ENCODE data around the gene SHLD1. TPM values are rescaled to one million over a fixed set of nuclear protein-coding genes. Genes with fewer than 3 reads are reported as not detected.

The SHLD1 gene
- total and polyA plus RNA-seq, 2 donors, result 11.2 to 16.4 TPM

DNA sequence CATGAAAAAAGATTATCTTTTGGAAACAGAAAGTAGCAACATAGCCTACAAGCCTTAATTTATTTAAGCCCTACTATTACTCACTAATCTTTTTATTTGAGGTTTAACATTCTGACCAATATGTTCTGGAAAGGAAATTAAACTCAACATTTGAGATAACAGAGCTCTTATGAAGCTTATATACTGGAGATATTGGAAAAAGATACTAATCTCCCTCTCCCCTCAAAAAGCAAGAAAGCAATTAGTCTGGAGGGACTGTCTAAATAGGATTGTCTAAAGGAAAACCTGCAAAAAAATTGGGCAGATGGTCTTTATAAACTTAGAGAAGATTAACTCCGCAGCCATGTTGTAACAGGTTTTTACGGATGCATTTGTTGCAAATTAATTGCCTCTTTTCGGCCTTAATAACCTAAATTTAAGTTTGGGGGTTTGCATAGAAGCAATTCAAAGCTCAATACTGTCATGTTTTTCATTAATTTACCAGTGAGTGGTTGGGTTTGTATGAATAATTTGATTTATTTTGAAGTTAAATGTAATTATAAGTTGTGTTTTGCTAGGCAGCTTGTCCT is 79.1 kb downstream of the SHLD1 start:
- H3K27me3 ChIP-seq (ENCODE audit: control insufficient read depth in 2 of 2, insufficient read depth in 1 of 2, low read length in 1 of 2), result no peaks in the 10 kb centered on the region
- WGBS, result 82% methylated on average over 3 of the region's 3 CpGs
- no peak overlapping the region for H3K27ac ChIP-seq (ENCODE audit: low read depth in 1 of 2, low read length in 1 of 2)
- peaks cover 0 to 3% of the 10 kb centered on the region in 2 donors for H3K36me3 ChIP-seq (ENCODE audit: control insufficient read depth in 2 of 2, insufficient read depth in 2 of 2, low read length in 1 of 2)
- no peak for DNase-seq (ENCODE audit: low read depth in 6 of 9, low spot score in 9 of 9)
- H3K9me3 ChIP-seq (ENCODE audit: control insufficient read depth in 2 of 2, insufficient read depth in 1 of 2, low read length in 1 of 2), result no peaks in the 10 kb centered on the region
- H3K4me1 ChIP-seq (ENCODE audit: control insufficient read depth in 2 of 2, insufficient read depth in 2 of 2, low read length in 2 of 2), result no peaks in the 10 kb centered on the region
- no peak overlapping the region for H3K4me3 ChIP-seq (ENCODE audit: low read length in 2 of 2)

DNA sequence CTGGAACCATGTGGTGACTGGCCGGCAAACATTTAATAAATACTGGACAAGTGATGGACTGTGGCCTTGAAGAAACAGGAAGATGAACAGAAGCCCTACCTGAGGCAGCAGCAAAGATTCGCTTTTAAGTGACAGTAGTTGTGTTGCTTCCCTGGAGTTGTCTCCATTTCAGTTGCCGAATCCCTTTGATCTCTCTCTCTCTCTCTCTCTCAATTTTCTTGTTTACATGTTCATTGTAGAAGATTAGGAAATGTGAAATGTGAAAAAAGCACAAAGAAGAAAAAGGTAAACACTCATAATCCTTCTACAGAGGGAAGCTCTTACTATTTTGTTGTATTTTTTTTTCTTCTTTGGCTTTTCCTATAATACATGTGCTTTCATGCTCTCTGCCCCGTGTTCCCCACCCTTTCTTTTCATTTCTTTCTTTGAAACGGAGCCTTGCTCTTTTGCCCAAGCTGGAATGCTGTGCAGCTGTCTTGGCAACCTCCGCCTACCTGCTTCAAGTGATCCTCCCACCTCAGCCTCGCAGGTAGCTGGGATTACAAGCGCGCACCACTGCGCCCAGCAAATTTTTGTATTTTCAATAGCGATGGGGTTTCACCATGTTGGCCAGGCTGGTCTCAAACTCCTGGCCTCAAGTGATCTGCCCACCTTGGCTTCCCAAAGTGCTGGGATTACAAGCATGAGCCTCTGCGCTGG is 81.5 kb downstream of the SHLD1 start:
- Histone ChIP-seq H3K36me3 (ENCODE audit: control insufficient read depth in 2 of 2, insufficient read depth in 2 of 2, low read length in 1 of 2) (no peaks in the 10 kb centered on the region), H3K4me1 (ENCODE audit: control insufficient read depth in 2 of 2, insufficient read depth in 2 of 2, low read length in 2 of 2) (peaks cover 10 to 16% of the 10 kb centered on the region in 2 donors), H3K27me3 (ENCODE audit: control insufficient read depth in 2 of 2, insufficient read depth in 1 of 2, low read length in 1 of 2) (no peaks in the 10 kb centered on the region), H3K27ac (ENCODE audit: low read depth in 1 of 2, low read length in 1 of 2) (no peak overlapping the region), H3K4me3 (ENCODE audit: low read length in 2 of 2) (no peak overlapping the region), H3K9me3 (ENCODE audit: control insufficient read depth in 2 of 2, insufficient read depth in 1 of 2, low read length in 1 of 2) (no peaks in the 10 kb centered on the region)
- no peak for DNase-seq (ENCODE audit: low read depth in 6 of 9, low spot score in 9 of 9)
- 98% methylated on average over 12 of the region's 12 CpGs for WGBS

DNA sequence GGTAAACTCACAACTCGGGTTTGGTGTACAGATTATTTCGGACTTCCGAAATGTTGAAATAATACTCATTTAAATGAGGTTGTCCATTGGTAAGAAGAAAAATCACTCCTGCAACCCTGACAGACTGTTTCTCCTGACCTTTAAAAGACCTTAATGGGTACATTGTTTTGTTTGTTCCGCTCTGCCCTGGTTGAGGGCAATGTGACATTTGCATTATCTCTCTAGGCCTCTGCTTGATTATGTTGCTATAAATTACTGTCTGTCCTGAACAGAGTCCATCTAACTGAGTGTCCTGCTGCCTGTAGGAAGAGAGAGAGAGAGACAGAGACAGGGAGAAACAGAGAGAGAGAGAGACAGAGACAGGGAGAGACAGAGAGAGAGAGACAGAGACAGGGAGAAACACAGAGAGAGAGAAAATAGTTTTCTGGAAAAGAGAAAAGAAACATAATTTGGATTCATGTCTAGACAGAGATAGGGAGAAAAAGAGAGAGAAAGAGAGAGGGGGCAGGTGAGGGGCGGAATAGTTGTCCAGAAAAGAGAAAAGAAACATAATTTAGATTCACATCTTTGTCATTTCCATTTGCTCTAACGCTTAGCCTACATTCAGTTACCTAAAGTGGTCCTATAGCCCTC is 83.2 kb downstream of the SHLD1 start:
- H3K36me3 ChIP-seq (ENCODE audit: control insufficient read depth in 2 of 2, insufficient read depth in 2 of 2, low read length in 1 of 2), result no peaks in the 10 kb centered on the region
- no peaks in the 10 kb centered on the region for H3K27me3 ChIP-seq (ENCODE audit: control insufficient read depth in 2 of 2, insufficient read depth in 1 of 2, low read length in 1 of 2)
- 99% methylated on average over 6 of the region's 6 CpGs for WGBS
- H3K4me1 ChIP-seq (ENCODE audit: control insufficient read depth in 2 of 2, insufficient read depth in 2 of 2, low read length in 2 of 2), result peaks cover 10 to 16% of the 10 kb centered on the region in 2 donors
- no peak overlapping the region for H3K27ac ChIP-seq (ENCODE audit: low read depth in 1 of 2, low read length in 1 of 2)
- H3K4me3 ChIP-seq (ENCODE audit: low read length in 2 of 2), result no peak overlapping the region
- no peak for DNase-seq (ENCODE audit: low read depth in 6 of 9, low spot score in 9 of 9)
- H3K9me3 ChIP-seq (ENCODE audit: control insufficient read depth in 2 of 2, insufficient read depth in 1 of 2, low read length in 1 of 2), result no peaks in the 10 kb centered on the region

DNA sequence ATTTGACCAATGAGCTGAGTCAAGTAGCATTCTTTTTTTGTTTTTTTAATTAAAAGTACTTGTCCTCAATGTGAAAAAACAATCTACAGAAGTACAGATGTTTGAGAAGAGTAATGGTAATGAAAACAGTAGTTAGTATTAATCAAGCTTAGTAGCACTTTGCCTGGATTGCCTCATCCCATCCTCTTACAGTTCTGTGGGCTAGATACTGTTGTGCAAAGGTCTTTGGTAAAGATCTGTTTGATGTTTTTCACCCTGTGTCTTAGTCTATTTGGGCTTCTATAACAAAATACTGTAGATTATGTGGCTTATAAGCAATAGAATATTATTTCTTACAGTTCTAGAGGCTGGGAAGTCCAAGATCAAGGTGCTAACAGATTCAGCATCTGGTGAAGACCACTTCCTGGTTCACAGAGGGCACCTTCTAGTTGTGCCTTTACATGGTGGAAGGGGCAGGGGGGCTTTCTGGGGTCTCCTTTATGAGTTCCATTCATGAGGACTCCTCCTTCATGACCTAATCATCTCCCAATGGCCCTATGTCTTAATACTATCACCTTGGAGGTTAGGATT is 84.3 kb downstream of the SHLD1 start:
- H3K9me3 ChIP-seq (ENCODE audit: control insufficient read depth in 2 of 2, insufficient read depth in 1 of 2, low read length in 1 of 2), result no peaks in the 10 kb centered on the region
- no peak overlapping the region for H3K4me3 ChIP-seq (ENCODE audit: low read length in 2 of 2)
- H3K27ac ChIP-seq (ENCODE audit: low read depth in 1 of 2, low read length in 1 of 2), result peak overlapping the region in 1 of 2 donors; percentile 4

DNA sequence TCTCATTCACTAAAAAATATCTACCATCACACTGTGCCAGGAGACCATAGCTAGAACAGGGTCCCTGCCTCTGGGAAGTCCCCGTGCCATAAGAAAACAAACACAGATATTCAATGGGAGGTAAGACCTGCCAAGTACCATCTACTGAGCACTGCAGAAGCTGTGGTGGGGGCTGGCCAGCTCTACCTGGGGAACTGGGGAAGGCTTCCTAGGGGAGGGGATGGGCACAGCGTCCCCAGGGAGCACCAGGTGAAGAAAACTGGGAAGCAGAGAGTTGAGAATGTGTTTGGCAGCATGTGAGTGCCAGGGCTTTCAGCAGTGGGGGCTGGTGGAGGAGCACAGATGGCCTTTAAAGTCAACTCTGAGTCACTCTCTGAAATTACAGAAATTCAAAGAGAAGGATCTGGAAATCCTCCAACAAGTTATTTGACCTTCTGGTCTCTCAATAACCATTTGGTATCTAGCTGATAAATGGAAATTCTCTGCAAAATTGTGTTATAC is 85.2 kb downstream of the SHLD1 start:
- H3K36me3 ChIP-seq (ENCODE audit: control insufficient read depth in 2 of 2, insufficient read depth in 2 of 2, low read length in 1 of 2), result no peaks in the 10 kb centered on the region
- no peaks in the 10 kb centered on the region for H3K9me3 ChIP-seq (ENCODE audit: control insufficient read depth in 2 of 2, insufficient read depth in 1 of 2, low read length in 1 of 2)
- no peaks in the 10 kb centered on the region for H3K27me3 ChIP-seq (ENCODE audit: control insufficient read depth in 2 of 2, insufficient read depth in 1 of 2, low read length in 1 of 2)
- H3K27ac ChIP-seq (ENCODE audit: low read depth in 1 of 2, low read length in 1 of 2), result peak overlapping the region; percentile 67 to 71
- no peak overlapping the region for H3K4me3 ChIP-seq (ENCODE audit: low read length in 2 of 2)
- DNase-seq (ENCODE audit: low read depth in 6 of 9, low spot score in 9 of 9), result peak in 2 of 9 donors; percentile 3 to 31
- H3K4me1 ChIP-seq (ENCODE audit: control insufficient read depth in 2 of 2, insufficient read depth in 2 of 2, low read length in 2 of 2), result peaks cover 10 to 16% of the 10 kb centered on the region in 2 donors
- whole genome bisulfite sequencing, result 92% methylated on average over 2 of the region's 2 CpGs

More for the DNA sequence above, 84.3 kb downstream of the SHLD1 start:
- H3K36me3 ChIP-seq (ENCODE audit: control insufficient read depth in 2 of 2, insufficient read depth in 2 of 2, low read length in 1 of 2), result no peaks in the 10 kb centered on the region
- DNase-seq (ENCODE audit: low read depth in 6 of 9, low spot score in 9 of 9), result no peak
- H3K27me3 ChIP-seq (ENCODE audit: control insufficient read depth in 2 of 2, insufficient read depth in 1 of 2, low read length in 1 of 2), result no peaks in the 10 kb centered on the region
- H3K4me1 ChIP-seq (ENCODE audit: control insufficient read depth in 2 of 2, insufficient read depth in 2 of 2, low read length in 2 of 2), result peaks cover 10 to 16% of the 10 kb centered on the region in 2 donors

DNA sequence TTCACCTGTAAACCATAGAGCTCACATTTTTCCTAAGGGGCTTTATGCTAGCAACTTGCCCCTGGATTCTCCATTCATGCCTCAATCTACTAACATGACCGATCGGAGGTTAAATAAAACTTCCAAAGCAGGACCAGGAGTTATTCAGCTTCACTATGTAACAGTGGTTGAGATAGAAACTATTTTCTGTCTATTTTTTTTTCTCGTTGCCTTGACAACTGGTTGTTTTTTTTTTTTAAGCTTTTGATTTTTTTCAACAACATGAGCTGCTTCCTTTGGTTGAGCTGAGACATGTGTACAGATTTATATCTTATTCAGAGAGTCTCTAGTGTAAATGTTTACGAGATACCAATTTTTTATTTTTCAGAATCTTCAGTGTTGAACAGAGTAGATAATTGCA is 85.7 kb downstream of the SHLD1 start:
- Histone ChIP-seq H3K36me3 (ENCODE audit: control insufficient read depth in 2 of 2, insufficient read depth in 2 of 2, low read length in 1 of 2) (no peaks in the 10 kb centered on the region), H3K4me1 (ENCODE audit: control insufficient read depth in 2 of 2, insufficient read depth in 2 of 2, low read length in 2 of 2) (peaks cover 10 to 16% of the 10 kb centered on the region in 2 donors), H3K4me3 (ENCODE audit: low read length in 2 of 2) (no peak overlapping the region), H3K9me3 (ENCODE audit: control insufficient read depth in 2 of 2, insufficient read depth in 1 of 2, low read length in 1 of 2) (no peaks in the 10 kb centered on the region), H3K27me3 (ENCODE audit: control insufficient read depth in 2 of 2, insufficient read depth in 1 of 2, low read length in 1 of 2) (no peaks in the 10 kb centered on the region), H3K27ac (ENCODE audit: low read depth in 1 of 2, low read length in 1 of 2) (peak overlapping the region; percentile 61 to 67)
- peak; percentile 14 to 86 (median 44) for DNase-seq (ENCODE audit: low read depth in 6 of 9, low spot score in 9 of 9)
- 63% methylated on average over 4 of the region's 4 CpGs for WGBS

DNA sequence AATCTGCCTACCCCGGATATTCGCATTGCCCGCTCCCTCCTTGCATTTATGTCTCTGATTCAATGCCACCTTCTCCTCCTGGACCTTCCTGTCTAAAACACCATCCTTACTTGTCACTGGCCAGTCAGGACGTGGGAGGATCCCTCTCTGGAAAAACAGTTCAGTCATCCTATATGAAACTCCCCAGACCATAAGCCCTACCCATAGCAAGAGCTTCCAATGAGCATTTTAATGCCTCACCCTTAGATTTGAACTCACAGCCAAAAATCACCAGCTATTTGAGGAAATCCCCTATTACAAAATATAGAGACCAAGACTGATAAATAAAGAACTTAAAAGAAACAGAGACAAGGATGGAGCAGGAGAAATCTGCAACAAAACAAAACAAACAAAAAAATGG is 86.4 kb downstream of the SHLD1 start:
- Histone ChIP-seq H3K4me3 (ENCODE audit: low read length in 2 of 2) (no peak overlapping the region), H3K36me3 (ENCODE audit: control insufficient read depth in 2 of 2, insufficient read depth in 2 of 2, low read length in 1 of 2) (no peaks in the 10 kb centered on the region), H3K9me3 (ENCODE audit: control insufficient read depth in 2 of 2, insufficient read depth in 1 of 2, low read length in 1 of 2) (no peaks in the 10 kb centered on the region), H3K27me3 (ENCODE audit: control insufficient read depth in 2 of 2, insufficient read depth in 1 of 2, low read length in 1 of 2) (no peaks in the 10 kb centered on the region), H3K4me1 (ENCODE audit: control insufficient read depth in 2 of 2, insufficient read depth in 2 of 2, low read length in 2 of 2) (peaks cover 10 to 16% of the 10 kb centered on the region in 2 donors), H3K27ac (ENCODE audit: low read depth in 1 of 2, low read length in 1 of 2) (peak overlapping the region in 1 of 2 donors; percentile 38)
- DNase-seq (ENCODE audit: low read depth in 6 of 9, low spot score in 9 of 9), result no peak
- WGBS, result 98% methylated on average over 4 of the region's 4 CpGs

DNA sequence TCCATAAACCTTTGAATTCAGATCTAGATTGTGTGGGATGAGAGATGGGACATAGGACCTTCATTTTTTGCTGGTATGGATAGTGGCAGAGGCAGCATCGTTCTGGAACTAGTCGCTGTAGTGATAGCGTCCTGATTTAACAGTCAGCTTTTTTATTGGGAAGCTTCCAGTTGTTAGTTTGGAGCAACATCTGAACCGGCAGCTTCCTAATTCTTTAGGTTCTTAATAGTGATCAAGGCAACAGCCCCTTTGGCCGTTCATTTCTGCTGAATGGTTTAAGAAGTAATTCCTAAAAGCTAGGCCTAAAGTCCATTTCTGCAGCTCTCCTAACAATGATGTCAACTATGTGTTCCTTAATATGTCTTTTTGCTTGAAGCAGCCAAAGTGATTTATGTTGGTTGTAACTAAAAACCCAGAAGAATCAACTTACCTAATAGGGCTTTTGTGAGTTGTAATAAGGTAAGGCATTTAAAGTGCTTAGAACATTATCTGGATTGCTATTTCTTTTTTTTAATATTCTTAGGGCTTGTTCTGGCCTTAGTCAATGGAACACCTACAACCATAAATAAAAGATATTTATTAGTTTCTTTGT is 90.3 kb downstream of the SHLD1 start:
- Histone ChIP-seq H3K27me3 (ENCODE audit: control insufficient read depth in 2 of 2, insufficient read depth in 1 of 2, low read length in 1 of 2) (no peaks in the 10 kb centered on the region), H3K27ac (ENCODE audit: low read depth in 1 of 2, low read length in 1 of 2) (no peak overlapping the region), H3K9me3 (ENCODE audit: control insufficient read depth in 2 of 2, insufficient read depth in 1 of 2, low read length in 1 of 2) (no peaks in the 10 kb centered on the region), H3K36me3 (ENCODE audit: control insufficient read depth in 2 of 2, insufficient read depth in 2 of 2, low read length in 1 of 2) (no peaks in the 10 kb centered on the region), H3K4me3 (ENCODE audit: low read length in 2 of 2) (no peak overlapping the region), H3K4me1 (ENCODE audit: control insufficient read depth in 2 of 2, insufficient read depth in 2 of 2, low read length in 2 of 2) (peaks cover 4 to 8% of the 10 kb centered on the region in 2 donors)
- no peak for DNase-seq (ENCODE audit: low read depth in 6 of 9, low spot score in 9 of 9)
- WGBS, result 95% methylated on average over 5 of the region's 5 CpGs
